A549 (cell line): ENCODE results near the gene TYRP1. TPM values are rescaled to one million over a fixed set of nuclear protein-coding genes. Genes with fewer than 3 reads are reported as not detected.

Experiments
- ATAC-seq, 2 experiments: fragments of 200-7000 bp in 1 of 2; fragments of >200 bp in 1 of 2; cut with Nextera tagmentation in 1 of 2; cut with Tn5 transposase in 1 of 2; 3 replicates each; pipeline versions ENCODE4 v1.8.0 to v1.9.1; 2018 to 2020; ENCODE audit warnings: mild to moderate bottlenecking in 1 of 2, moderate library complexity in 1 of 2
- CTCF ChIA-PET: fragments of 300-600 bp; sonication (Branson Sonifier 250); formaldehyde crosslinking; extraction: SDS; loops from one replicate; lab custom pipeline; 2021; ENCODE audit warnings: antibody characterized with exemption, inconsistent platforms; lab: Yijun Ruan, JAX
- POLR2A ChIA-PET: fragments of 350-600 bp; formaldehyde crosslinking; extraction: SDS; loops from one replicate; lab custom pipeline; 2021; ENCODE audit warnings: antibody characterized with exemption, inconsistent platforms; lab: Yijun Ruan, JAX
- DNase-seq, 2 experiments: peaks; one replicate each; pipeline versions ENCODE4 v3.0.0 to v3.0.0-alpha.2; 2011 to 2016; ENCODE audit warnings: low read depth in 1 of 2, low spot score in 1 of 2
- FAIRE-seq: peaks from 2 replicates; lab custom pipeline; 2011; peaks lifted over from hg19 to GRCh38; lab: Jason Lieb, UNC
- H3K27ac ChIP-seq, 2 experiments: fragments of >200 bp; sonication (Bioruptor Twin); formaldehyde crosslinking; 3 replicates each; pipeline ENCODE4 v1.5.1; 2016 to 2017
- H3K4me1 ChIP-seq: fragments of >200 bp; sonication (Bioruptor Twin); formaldehyde crosslinking; 3 replicates; pipeline ENCODE4 v1.6.1; 2016
- H3K4me2 ChIP-seq: fragments of >200 bp; sonication (Bioruptor Twin); formaldehyde crosslinking; 3 replicates; pipeline ENCODE4 v1.6.1; 2016
- H3K4me3 ChIP-seq: fragments of >200 bp; sonication (Bioruptor Twin); formaldehyde crosslinking; 3 replicates; pipeline ENCODE4 v1.5.1; 2016
- H3K9me3 ChIP-seq: fragments of >200 bp; sonication (Bioruptor Twin); formaldehyde crosslinking; 3 replicates; pipeline ENCODE4 v1.6.1; 2016
- CEBPB ChIP-seq, 2 experiments: fragments of >200 bp in 1 of 2; sonication (Bioruptor Twin) in 1 of 2; formaldehyde crosslinking in 1 of 2; IDR thresholded peaks; 2 replicates each; pipeline ENCODE4 v1.6.1; 2012 to 2016
- EHF ChIP-seq: fragments of 250-450 bp; sonication (Bioruptor Pico); IDR thresholded peaks from 2 replicates; pipeline ENCODE4 v1.5.0; 2020; ENCODE audit warnings: mild to moderate bottlenecking
- EHMT2 ChIP-seq: fragments of 200-600 bp; sonication (generic); IDR thresholded peaks from 2 replicates; pipeline ENCODE4 v1.6.1; 2016; ENCODE audit warnings: antibody characterized with exemption, low read depth, mild to moderate bottlenecking, moderate library complexity
- FOSL2 ChIP-seq, 2 experiments: fragments of 450-650 bp in 1 of 2; fragments of >200 bp in 1 of 2; sonication (Bioruptor Twin) in 1 of 2; formaldehyde crosslinking; IDR thresholded peaks; 2 replicates each; pipeline versions ENCODE4 v1.5.0 to v1.6.1; 2016 to 2020; ENCODE audit warnings: mild to moderate bottlenecking in 1 of 2, moderate library complexity in 1 of 2
- FOXS1 ChIP-seq: fragments of 250-450 bp; sonication (Bioruptor Pico); IDR thresholded peaks from 2 replicates; pipeline ENCODE4 v1.5.0; 2020; ENCODE audit warnings: mild to moderate bottlenecking, moderate library complexity
- MYC ChIP-seq: IDR thresholded peaks from 2 replicates; pipeline ENCODE4 v1.6.1; 2012; ENCODE audit warnings: mild to moderate bottlenecking, inconsistent platforms, low read length, improper control_type of control experiment, borderline replicate concordance
- NFE2L2 ChIP-seq: fragments of 150-350 bp; conservative IDR thresholded peaks from 2 replicates; pipeline ENCODE4 v1.6.1; 2014; ENCODE audit warnings: low read length
- NPAS2 ChIP-seq: fragments of 250-450 bp; sonication (Bioruptor Pico); IDR thresholded peaks from 2 replicates; pipeline ENCODE4 v1.8.0; 2022; ENCODE audit warnings: mild to moderate bottlenecking, moderate library complexity, borderline replicate concordance
- RCOR1 ChIP-seq: fragments of 150-350 bp; IDR thresholded peaks from 2 replicates; pipeline ENCODE4 v1.6.1; 2014; ENCODE audit warnings: antibody characterized with exemption, low read length, low read depth
- RNF2 ChIP-seq: fragments of 200-600 bp; sonication (generic); IDR thresholded peaks from 2 replicates; pipeline ENCODE4 v1.6.1; 2016; ENCODE audit warnings: low read depth, mild to moderate bottlenecking, antibody characterized with exemption, moderate library complexity, borderline replicate concordance
- SMC3 ChIP-seq: fragments of >200 bp; sonication (Bioruptor Twin); formaldehyde crosslinking; IDR thresholded peaks from 3 replicates; pipeline ENCODE4 v1.6.1; 2018; ENCODE audit warnings: inconsistent platforms
- SREBF2 ChIP-seq: fragments of 450-650 bp; IDR thresholded peaks from 2 replicates; pipeline ENCODE4 v1.6.1; 2014; ENCODE audit warnings: mild to moderate bottlenecking, moderate library complexity
- ZNF302 ChIP-seq: fragments of 250-450 bp; sonication (Bioruptor Pico); IDR thresholded peaks from 2 replicates; pipeline ENCODE4 v1.9.0; 2021; ENCODE audit warnings: inconsistent platforms, mild to moderate bottlenecking, moderate library complexity
- WGBS: methylation state at CpG from one replicate; pipeline ENCODE4 v1.1.6; 2017; ENCODE audit errors: missing lambda C conversion rate; 5-methylcytosine and 5-hydroxymethylcytosine counted together
- polyA plus RNA-seq, 4 experiments: library from polyadenylated mRNA; depleted of rRNA in 3 of 4; stranded (reverse); fragments of >200 nt; fragmentation: RNase III in 1 of 4; extraction: RNeasy Plus Mini Kit Qiagen cat#74134 plus additional on column Dnase treatment in 1 of 4; gene quantifications; 2 replicates in 3 of 4; 3 replicates in 1 of 4; pipeline ENCODE4 v1.2.3, GENCODE V29; 2011 to 2017
- TF ChIP-seq, protein P1 (sequence below): IDR thresholded peaks from 2 replicates; pipeline ENCODE4 v1.6.1; 2012; ENCODE audit warnings: low read depth, borderline replicate concordance
- TF ChIP-seq, protein P2 (sequence below): fragments of 250-450 bp; sonication (Bioruptor Pico); IDR thresholded peaks from 2 replicates; pipeline ENCODE4 v1.5.0; 2021; ENCODE audit warnings: mild to moderate bottlenecking, moderate library complexity, borderline replicate concordance

Gene TYRP1
- polyA plus RNA-seq, 2 of the 4 experiments (the other 2 are of a cell fraction): 0.12 TPM

GRCh38 chr9:12739014-12739652 lies 45.9 kb downstream of the TYRP1 start:
- Histone ChIP-seq H3K27ac (no peak overlapping the region), H3K4me2 (no peak overlapping the region), H3K4me3 (no peak overlapping the region), H3K9me3 (no peaks in the 10 kb centered on the region; the same call in 2 of the 3 replicates), H3K4me1 (no peaks in the 10 kb centered on the region)
- ChIA-PET POLR2A (no interaction called here), CTCF (interaction anchor here (0.6 kb wide), 2 partner anchors 27 to 552 kb away, joined by 3 read pairs; no protein-coding TSS in a partner anchor)
- FAIRE-seq (no peak), DNase-seq (no peak), ATAC-seq (no peak)
- TF ChIP-seq NFE2L2 (no peak), ZNF302 (CRISPR knock-in tag) (no peak)

DNA sequence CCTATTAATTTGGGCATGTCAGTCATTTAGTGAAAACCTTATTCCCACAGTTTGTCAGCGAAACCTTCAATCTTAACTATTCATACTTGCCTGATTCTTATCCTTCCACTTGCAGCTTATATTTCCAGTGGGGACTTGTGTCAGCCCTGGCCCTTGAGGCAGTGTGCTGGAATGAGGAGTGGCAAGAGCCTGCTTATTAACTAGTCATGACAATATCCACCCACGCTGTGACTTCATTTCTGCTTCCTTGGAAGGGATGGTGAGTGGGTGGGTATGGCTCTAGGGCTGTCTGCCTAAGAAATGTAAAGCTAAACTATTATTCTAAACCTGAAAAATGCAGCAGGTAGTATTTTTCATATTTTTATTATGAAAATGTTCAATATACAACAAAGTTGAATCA lies 47.7 kb downstream of the TYRP1 start:
- no peak for ATAC-seq
- ChIA-PET CTCF (no interaction called here), POLR2A (no interaction called here)
- 70% methylated on average over 2 of the region's 2 CpGs for WGBS
- H3K4me2 ChIP-seq: no peak overlapping the region
- no peak for DNase-seq
- TF ChIP-seq FOSL2 (IDR thresholded peaks at IDR 0.05): no peak
- no peak for TF ChIP-seq FOSL2 (CRISPR knock-in tag; IDR thresholded peaks at IDR 0.05)
- no peak for TF ChIP-seq SREBF2
- TF ChIP-seq RNF2: no peak
- TF ChIP-seq NFE2L2: no peak
- TF ChIP-seq NPAS2 (CRISPR knock-in tag): no peak
- TF ChIP-seq SMC3: no peak
- H3K4me3 ChIP-seq: no peak overlapping the region
- no peaks in the 10 kb centered on the region for H3K9me3 ChIP-seq
- FAIRE-seq: peak; percentile 28
- H3K4me1 ChIP-seq: no peaks in the 10 kb centered on the region
- no peak overlapping the region for H3K27ac ChIP-seq

- ChIA-PET POLR2A (no interaction called here), CTCF (interaction anchor here (1.0 kb wide), 1 partner anchor 8 kb away, joined by 3 read pairs; no protein-coding TSS in a partner anchor)
- Histone ChIP-seq H3K4me2 (no peak overlapping the region), H3K4me1 (no peaks in the 10 kb centered on the region), H3K27ac (no peak overlapping the region), H3K4me3 (no peak overlapping the region)
- WGBS: 79% methylated on average over 1 of the region's 1 CpG
- DNase-seq: no peak
- TF ChIP-seq EHF (CRISPR knock-in tag) (no peak), MYC (no peak), RCOR1 (no peak)
- TF ChIP-seq, all 56 proteins: peak for 0
- no peaks in the 10 kb centered on the region for H3K9me3 ChIP-seq
- no peak for FAIRE-seq
- no peak for ATAC-seq
Measured at GRCh38 chr9:12748016-12748415, 54.8 kb downstream of the TYRP1 start.

DNA sequence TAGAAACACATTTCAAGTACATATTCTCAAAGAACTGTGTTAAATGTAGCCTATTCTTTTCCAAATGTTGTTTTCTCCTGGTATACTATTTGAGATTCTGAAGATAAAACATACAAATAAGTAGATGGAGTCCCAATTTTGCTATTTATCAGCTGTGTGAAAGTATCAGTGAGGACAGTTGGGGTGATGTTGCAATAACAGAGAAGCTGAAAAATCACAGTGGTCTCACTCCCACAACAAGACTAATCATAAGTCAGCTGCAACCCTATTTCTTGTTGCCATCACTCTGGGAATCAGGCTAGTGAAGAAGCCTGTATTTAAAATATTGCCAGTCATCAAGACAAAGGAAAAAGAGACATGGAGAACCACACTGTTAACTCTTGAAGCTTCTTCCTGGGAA lies 55.8 kb downstream of the TYRP1 start:
- DNase-seq: no peak
- TF ChIP-seq CEBPB (IDR thresholded peaks at IDR 0.05) (peak in 1 of 2 experiments; percentile 7; a peak in 1 of 4 replicates), NFE2L2 (peak; percentile 37; the same call in 1 of the 2 replicates)
- TF ChIP-seq, protein P1, sequence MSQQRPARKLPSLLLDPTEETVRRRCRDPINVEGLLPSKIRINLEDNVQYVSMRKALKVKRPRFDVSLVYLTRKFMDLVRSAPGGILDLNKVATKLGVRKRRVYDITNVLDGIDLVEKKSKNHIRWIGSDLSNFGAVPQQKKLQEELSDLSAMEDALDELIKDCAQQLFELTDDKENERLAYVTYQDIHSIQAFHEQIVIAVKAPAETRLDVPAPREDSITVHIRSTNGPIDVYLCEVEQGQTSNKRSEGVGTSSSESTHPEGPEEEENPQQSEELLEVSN: no peak
- CTCF ChIA-PET: no interaction called here
- ATAC-seq: no peak
- no peaks in the 10 kb centered on the region for H3K4me1 ChIP-seq
- no peak for FAIRE-seq
- H3K9me3 ChIP-seq: no peaks in the 10 kb centered on the region
- H3K4me3 ChIP-seq: no peak overlapping the region
- POLR2A ChIA-PET: no interaction called here
- no peak overlapping the region for H3K27ac ChIP-seq
- H3K4me2 ChIP-seq: no peak overlapping the region

GRCh38 chr9:12753931-12754330 lies 60.7 kb downstream of the TYRP1 start:
- FAIRE-seq: no peak
- no peak for DNase-seq
- no peak overlapping the region for H3K4me2 ChIP-seq
- H3K4me3 ChIP-seq: no peak overlapping the region
- H3K9me3 ChIP-seq: no peaks in the 10 kb centered on the region
- TF ChIP-seq EHMT2 (no peak), FOXS1 (no peak), FOSL2 (IDR thresholded peaks at IDR 0.05) (no peak), FOSL2 (CRISPR knock-in tag; IDR thresholded peaks at IDR 0.05) (no peak)
- TF ChIP-seq, protein P2, sequence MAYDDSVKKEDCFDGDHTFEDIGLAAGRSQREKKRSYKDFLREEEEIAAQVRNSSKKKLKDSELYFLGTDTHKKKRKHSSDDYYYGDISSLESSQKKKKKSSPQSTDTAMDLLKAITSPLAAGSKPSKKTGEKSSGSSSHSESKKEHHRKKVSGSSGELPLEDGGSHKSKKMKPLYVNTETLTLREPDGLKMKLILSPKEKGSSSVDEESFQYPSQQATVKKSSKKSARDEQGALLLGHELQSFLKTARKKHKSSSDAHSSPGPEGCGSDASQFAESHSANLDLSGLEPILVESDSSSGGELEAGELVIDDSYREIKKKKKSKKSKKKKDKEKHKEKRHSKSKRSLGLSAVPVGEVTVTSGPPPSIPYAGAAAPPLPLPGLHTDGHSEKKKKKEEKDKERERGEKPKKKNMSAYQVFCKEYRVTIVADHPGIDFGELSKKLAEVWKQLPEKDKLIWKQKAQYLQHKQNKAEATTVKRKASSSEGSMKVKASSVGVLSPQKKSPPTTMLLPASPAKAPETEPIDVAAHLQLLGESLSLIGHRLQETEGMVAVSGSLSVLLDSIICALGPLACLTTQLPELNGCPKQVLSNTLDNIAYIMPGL: no peak
- ChIA-PET POLR2A (no interaction called here), CTCF (interaction anchor here (0.6 to 1.2 kb wide), 5 partner anchors 19 to 1603 kb away, joined by 3 to 4 read pairs (median 3); no protein-coding TSS in a partner anchor)
- H3K27ac ChIP-seq: no peak overlapping the region
- H3K4me1 ChIP-seq: no peaks in the 10 kb centered on the region
- 91% methylated on average over 3 of the region's 3 CpGs for WGBS
- ATAC-seq: no peak
